NCI-H524 (cell line): Measurements from ENCODE around the gene MTFMT.
"Not testable (repeated sequence)": the region's sequence is repeated elsewhere in the genome, so short reads cannot be mapped to it uniquely, and the experiment has no call there.

Experiments
- DNase-seq, 2 experiments: peaks; one replicate each; lab custom pipeline; 2025; lab: John Stamatoyannopoulos, UW

The MTFMT gene

GRCh38 chr15:65060641-65061397 lies 31.4 kb upstream of the MTFMT start:
- no peak for DNase-seq

- no peak for DNase-seq
Observed at GRCh38 chr15:65059931-65060596, 30.6 kb upstream of the MTFMT start.

GRCh38 chr15:65059369-65059750 lies 29.9 kb upstream of the MTFMT start:
- DNase-seq = no peak

- DNase-seq = no peak
Observed at GRCh38 chr15:65058394-65059368, 29.2 kb upstream of the MTFMT start.

- DNase-seq = no peak
Observed at GRCh38 chr15:65057549-65057940, 28.1 kb upstream of the MTFMT start.

- DNase-seq = no peak
Observed at GRCh38 chr15:65056868-65057548, 27.6 kb upstream of the MTFMT start.

GRCh38 chr15:65056106-65056505 lies 26.7 kb upstream of the MTFMT start:
- DNase-seq = no peak

- DNase-seq = no peak
Observed at GRCh38 chr15:65055201-65055870, 25.9 kb upstream of the MTFMT start.

- DNase-seq = peak; percentile 47 to 74
Observed at GRCh38 chr15:65054333-65055200, 25.1 kb upstream of the MTFMT start.

GRCh38 chr15:65052956-65053355 lies 23.5 kb upstream of the MTFMT start:
- no peak for DNase-seq

GRCh38 chr15:65051266-65051665 lies 21.8 kb upstream of the MTFMT start:
- DNase-seq = no peak

- no peak for DNase-seq
Observed at GRCh38 chr15:65050270-65050669, 20.8 kb upstream of the MTFMT start.

GRCh38 chr15:65049418-65049840 lies 20.0 kb upstream of the MTFMT start:
- DNase-seq = peak; percentile 99

- no peak for DNase-seq
Observed at GRCh38 chr15:65048241-65048640, 18.8 kb upstream of the MTFMT start.

- DNase-seq = peak; percentile 87 to 96
Observed at GRCh38 chr15:65044724-65045481, 15.5 kb upstream of the MTFMT start, which contains the start of gene SLC51B. TSS of gene SLC51B (plus strand) at chr15:65045387. CDS start at chr15:65050005, 4,618 bp downstream.

- not testable (repeated sequence) for DNase-seq
Observed at GRCh38 chr15:65044218-65044617, 14.8 kb upstream of the MTFMT start.

GRCh38 chr15:65042776-65043327 lies 13.4 kb upstream of the MTFMT start:
- DNase-seq = no peak

- DNase-seq = no peak
Observed at GRCh38 chr15:65041787-65042186, 12.3 kb upstream of the MTFMT start.

GRCh38 chr15:65040461-65040860 lies 11.0 kb upstream of the MTFMT start:
- no peak for DNase-seq
